Subcutaneous adipose tissue (tissue), 4 donors: ENCODE results near the gene KHNYN. TPM values are rescaled to one million over a fixed set of nuclear protein-coding genes. Genes with fewer than 3 reads are reported as not detected.

ENCODE experiments used
- total RNA-seq, 4 donors: library from RNA; depleted of rRNA; stranded (reverse); fragments of >200 nt; gene quantifications; one replicate each; pipeline ENCODE4 v1.1.0, GENCODE V29; 2016
- TF ChIP-seq, protein P1 (sequence below): fragments of 450-650 bp; IDR thresholded peaks from one replicate; pipeline ENCODE4 v1.5.1; 2016; ENCODE audit warnings: low read depth, mild to moderate bottlenecking, control low read depth, antibody characterized with exemption, moderate library complexity

The KHNYN gene
- total RNA-seq, 4 donors from 2014 or later: 29.5 to 81.8 (median 57.2) TPM

DNA sequence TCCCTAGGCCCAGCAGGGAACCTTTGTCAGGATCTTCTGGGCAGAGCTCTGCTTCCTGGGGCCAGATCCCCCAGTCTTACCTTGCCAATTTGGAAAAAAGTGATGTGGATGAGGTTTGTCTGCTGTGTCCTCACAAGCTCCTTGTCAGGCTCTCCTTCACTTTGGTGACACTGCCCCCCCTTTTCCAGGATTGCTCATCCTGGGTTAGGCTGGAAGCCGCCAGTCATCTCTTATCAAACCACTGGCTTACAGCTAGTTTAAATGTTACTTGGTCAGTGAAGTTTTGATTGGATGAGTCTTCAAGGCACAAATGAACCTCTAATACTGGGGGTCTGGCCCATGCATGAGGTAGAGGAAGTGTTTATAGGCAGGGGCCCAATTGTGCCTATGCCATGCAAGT lies 15.7 kb upstream of the KHNYN start:
- TF ChIP-seq, protein P1, sequence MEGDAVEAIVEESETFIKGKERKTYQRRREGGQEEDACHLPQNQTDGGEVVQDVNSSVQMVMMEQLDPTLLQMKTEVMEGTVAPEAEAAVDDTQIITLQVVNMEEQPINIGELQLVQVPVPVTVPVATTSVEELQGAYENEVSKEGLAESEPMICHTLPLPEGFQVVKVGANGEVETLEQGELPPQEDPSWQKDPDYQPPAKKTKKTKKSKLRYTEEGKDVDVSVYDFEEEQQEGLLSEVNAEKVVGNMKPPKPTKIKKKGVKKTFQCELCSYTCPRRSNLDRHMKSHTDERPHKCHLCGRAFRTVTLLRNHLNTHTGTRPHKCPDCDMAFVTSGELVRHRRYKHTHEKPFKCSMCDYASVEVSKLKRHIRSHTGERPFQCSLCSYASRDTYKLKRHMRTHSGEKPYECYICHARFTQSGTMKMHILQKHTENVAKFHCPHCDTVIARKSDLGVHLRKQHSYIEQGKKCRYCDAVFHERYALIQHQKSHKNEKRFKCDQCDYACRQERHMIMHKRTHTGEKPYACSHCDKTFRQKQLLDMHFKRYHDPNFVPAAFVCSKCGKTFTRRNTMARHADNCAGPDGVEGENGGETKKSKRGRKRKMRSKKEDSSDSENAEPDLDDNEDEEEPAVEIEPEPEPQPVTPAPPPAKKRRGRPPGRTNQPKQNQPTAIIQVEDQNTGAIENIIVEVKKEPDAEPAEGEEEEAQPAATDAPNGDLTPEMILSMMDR: no peak

DNA sequence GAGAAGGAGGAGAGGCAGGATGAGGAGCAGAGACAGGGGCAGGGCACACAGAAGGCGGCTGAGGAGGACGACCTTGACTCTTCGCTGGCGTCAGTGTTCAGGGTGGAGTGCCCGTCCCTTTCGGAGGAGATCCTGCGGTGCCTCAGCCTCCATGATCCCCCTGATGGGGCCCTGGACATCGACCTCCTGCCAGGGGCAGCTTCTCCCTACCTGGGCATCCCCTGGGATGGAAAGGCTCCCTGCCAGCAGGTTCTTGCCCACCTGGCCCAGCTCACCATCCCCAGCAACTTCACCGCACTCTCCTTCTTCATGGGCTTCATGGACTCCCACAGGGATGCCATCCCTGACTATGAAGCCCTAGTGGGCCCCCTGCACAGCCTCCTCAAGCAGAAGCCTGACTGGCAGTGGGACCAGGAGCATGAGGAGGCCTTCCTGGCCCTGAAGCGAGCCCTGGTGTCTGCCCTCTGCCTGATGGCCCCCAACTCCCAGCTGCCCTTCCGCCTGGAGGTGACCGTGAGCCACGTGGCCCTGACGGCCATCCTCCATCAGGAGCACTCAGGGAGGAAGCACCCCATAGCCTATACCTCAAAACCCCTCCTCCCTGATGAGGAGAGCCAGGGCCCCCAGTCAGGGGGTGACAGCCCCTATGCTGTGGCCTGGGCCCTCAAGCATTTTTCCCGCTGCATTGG lies 14.9 kb upstream of the KHNYN start:
- TF ChIP-seq, protein P1: no peak

DNA sequence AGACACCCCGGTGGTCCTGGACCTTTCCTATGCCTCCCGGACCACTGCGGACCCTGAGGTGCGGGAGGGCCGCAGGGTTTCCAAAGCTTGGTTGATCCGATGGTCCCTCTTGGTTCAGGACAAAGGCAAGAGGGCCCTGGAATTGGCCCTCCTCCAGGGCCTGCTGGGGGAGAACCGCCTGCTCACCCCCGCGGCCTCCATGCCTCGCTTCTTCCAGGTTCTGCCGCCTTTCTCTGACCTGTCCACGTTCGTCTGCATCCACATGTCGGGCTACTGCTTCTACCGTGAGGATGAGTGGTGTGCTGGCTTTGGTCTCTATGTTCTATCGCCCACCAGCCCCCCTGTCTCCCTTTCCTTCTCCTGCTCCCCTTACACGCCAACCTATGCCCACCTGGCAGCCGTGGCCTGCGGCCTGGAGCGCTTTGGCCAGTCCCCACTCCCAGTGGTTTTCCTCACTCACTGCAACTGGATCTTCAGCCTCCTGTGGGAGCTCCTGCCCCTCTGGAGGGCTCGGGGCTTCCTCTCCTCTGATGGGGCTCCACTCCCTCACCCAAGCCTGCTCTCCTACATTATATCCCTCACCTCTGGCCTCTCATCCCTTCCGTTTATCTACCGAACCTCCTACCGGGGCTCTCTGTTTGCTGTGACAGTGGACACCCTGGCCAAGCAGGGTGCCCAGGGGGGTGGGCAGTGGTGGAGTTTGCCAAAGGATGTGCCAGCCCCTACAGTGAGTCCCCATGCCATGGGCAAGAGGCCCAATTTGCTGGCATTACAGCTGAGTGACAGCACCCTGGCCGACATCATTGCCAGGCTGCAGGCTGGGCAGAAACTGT lies 14.1 kb upstream of the KHNYN start:
- TF ChIP-seq, protein P1: no peak

DNA sequence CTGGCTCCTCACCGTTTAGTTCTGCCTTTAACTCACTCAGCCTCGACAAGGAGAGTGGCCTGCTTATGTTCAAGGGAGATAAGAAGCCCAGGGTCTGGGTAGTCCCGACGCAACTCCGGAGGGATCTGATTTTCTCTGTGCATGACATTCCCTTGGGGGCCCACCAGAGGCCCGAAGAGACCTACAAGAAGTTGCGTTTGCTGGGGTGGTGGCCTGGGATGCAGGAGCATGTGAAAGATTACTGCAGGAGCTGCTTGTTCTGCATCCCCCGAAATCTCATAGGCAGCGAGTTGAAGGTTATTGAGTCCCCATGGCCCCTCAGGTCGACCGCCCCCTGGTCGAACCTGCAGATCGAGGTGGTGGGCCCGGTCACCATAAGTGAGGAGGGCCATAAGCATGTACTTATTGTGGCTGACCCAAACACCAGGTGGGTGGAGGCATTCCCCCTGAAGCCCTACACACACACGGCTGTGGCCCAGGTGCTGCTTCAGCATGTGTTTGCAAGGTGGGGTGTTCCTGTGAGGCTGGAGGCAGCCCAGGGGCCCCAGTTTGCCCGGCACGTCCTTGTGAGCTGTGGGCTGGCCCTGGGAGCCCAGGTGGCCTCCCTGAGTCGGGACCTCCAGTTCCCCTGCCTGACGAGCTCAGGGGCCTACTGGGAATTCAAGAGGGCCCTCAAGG lies 13.4 kb upstream of the KHNYN start:
- TF ChIP-seq, protein P1: no peak

DNA sequence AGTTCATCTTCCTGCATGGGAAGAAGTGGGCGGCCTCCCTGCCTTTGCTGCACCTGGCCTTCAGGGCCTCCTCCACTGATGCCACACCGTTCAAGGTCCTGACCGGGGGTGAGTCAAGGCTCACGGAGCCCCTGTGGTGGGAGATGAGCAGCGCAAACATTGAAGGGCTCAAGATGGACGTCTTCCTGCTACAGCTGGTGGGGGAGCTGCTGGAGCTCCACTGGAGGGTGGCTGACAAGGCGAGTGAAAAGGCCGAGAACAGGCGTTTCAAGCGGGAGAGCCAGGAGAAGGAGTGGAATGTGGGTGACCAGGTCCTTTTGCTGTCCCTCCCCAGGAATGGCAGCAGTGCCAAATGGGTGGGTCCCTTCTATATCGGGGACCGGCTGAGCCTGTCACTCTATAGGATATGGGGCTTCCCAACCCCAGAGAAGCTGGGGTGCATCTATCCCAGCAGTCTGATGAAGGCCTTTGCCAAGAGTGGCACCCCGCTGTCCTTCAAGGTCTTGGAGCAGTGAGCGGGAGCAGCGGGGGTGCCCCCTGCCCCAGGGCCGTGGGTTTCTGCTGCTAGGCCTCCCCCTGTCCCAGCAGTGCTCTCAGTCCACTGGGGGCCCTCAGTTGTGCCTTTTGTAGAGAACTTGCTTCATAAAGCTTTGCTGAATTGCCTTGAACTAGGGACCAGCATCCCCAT lies 12.7 kb upstream of the KHNYN start:
- TF ChIP-seq, protein P1: no peak

DNA sequence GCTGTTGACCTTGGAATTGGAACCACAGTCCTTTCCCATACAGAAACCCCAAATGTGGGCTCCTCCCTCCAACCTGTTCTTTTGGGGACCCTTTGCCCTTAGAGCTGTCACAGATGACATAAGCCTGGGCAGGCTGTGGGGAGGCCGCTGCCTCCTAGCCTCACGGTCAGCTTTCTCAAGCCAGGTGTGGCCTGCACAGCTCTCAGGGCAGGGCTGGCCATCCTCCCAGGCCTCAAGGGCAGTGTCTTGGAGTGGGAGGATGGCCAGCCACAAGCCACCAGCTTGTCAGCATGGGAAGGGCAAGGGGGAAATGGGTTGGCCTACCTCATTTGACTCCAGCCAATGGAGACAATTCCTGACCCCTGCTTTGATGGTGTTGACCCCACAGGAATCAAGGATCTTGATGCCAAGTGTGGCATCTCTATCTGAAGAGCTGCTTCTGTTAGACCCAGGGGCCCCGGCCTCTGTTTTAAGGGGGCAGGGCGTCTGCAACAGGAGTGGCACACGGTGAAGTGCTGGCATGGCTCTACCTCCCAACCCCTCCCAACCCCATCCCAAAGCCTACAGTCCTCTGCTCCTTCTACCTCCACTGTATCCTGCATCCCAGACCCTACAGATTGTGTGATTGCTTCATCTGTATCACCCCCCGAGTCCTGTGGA lies 11.8 kb upstream of the KHNYN start:
- TF ChIP-seq, protein P1: no peak
